HepG2 (cell line): ENCODE data around the gene COA3. TPM values are rescaled to one million over a fixed set of nuclear protein-coding genes. Genes with fewer than 3 reads are reported as not detected.

Source experiments
- ADNP ChIP-seq: sonication (generic); formaldehyde crosslinking; IDR thresholded peaks from 2 replicates; pipeline ENCODE4 v1.4.0; 2020; ENCODE audit warnings: missing genetic modification reagents
- CENPX ChIP-seq: sonication (generic); formaldehyde crosslinking; IDR thresholded peaks from 2 replicates; pipeline ENCODE4 v1.9.0; 2021; ENCODE audit warnings: mild to moderate bottlenecking, missing genetic modification reagents, moderate library complexity
- HNF4A ChIP-seq: sonication (generic); formaldehyde crosslinking; IDR thresholded peaks from 2 replicates; pipeline ENCODE4 v1.4.0; 2020; ENCODE audit warnings: missing genetic modification reagents
- KDM2A ChIP-seq: sonication (generic); formaldehyde crosslinking; IDR thresholded peaks from 2 replicates; pipeline ENCODE4 v1.4.0; 2020; ENCODE audit warnings: low read depth, missing genetic modification reagents, borderline replicate concordance
- MAFK ChIP-seq, 2 experiments: IDR thresholded peaks in 1 of 2; conservative IDR thresholded peaks in 1 of 2; 2 replicates each; pipeline ENCODE4 v1.6.1; 2011; ENCODE audit warnings: improper control_type of control experiment in 2 of 2, low read length in 2 of 2
- MTA1 ChIP-seq: sonication (generic); formaldehyde crosslinking; IDR thresholded peaks from 2 replicates; pipeline ENCODE4 v1.4.0; 2020; ENCODE audit warnings: missing genetic modification reagents, mild to moderate bottlenecking, borderline replicate concordance
- NFAT5 ChIP-seq: sonication (generic); formaldehyde crosslinking; IDR thresholded peaks from 2 replicates; pipeline ENCODE4 v1.4.0; 2020; ENCODE audit warnings: missing genetic modification reagents
- TBP ChIP-seq: sonication (generic); formaldehyde crosslinking; IDR thresholded peaks from 2 replicates; pipeline ENCODE4 v1.5.0; 2020; ENCODE audit warnings: missing genetic modification reagents
- THYN1 ChIP-seq: sonication (generic); formaldehyde crosslinking; IDR thresholded peaks from 2 replicates; pipeline ENCODE4 v1.8.1; 2023; ENCODE audit warnings: low read depth, mild to moderate bottlenecking, moderate library complexity, missing genetic modification reagents, borderline replicate concordance
- ZNF414 ChIP-seq: sonication (generic); formaldehyde crosslinking; IDR thresholded peaks from 2 replicates; pipeline ENCODE4 v1.5.0; 2020; ENCODE audit warnings: missing genetic modification reagents
- ZNF552 ChIP-seq: sonication (generic); formaldehyde crosslinking; IDR thresholded peaks from 2 replicates; pipeline ENCODE4 v1.9.0; 2022; ENCODE audit warnings: missing genetic modification reagents, mild to moderate bottlenecking, borderline replicate concordance
- ZNF567 ChIP-seq: sonication (generic); formaldehyde crosslinking; IDR thresholded peaks from 2 replicates; pipeline ENCODE4 v1.8.1; 2023; ENCODE audit warnings: mild to moderate bottlenecking, missing genetic modification reagents, borderline replicate concordance
- ZSCAN29 ChIP-seq: sonication (generic); formaldehyde crosslinking; conservative IDR thresholded peaks from 2 replicates; pipeline ENCODE4 v1.4.0; 2020; ENCODE audit warnings: mild to moderate bottlenecking, missing genetic modification reagents
- polyA plus RNA-seq, 8 experiments: library from polyadenylated mRNA; depleted of rRNA in 3 of 8; stranded (reverse) in 7 of 8; unstranded in 1 of 8; fragments of >200 nt; fragmentation: Illumina TruSeq in 4 of 8; extraction: Trizol in 4 of 8; gene quantifications; 2 replicates each; pipeline versions ENCODE4 v1.2.1 to v1.2.3, GENCODE V29; 2011 to 2016; ENCODE audit warnings: low read depth in 4 of 8, missing spikeins in 1 of 8, mixed read lengths in 1 of 8; ENCODE audit not compliant: insufficient read depth in 1 of 8
- total RNA-seq, 5 experiments: library from RNA; depleted of rRNA; stranded (reverse); fragments of >200 nt; fragmentation: Illumina TruSeq; extraction: Trizol; gene quantifications; 2 replicates each; pipeline ENCODE4 v1.2.3, GENCODE V29; 2016; ENCODE audit warnings: low read depth in 1 of 5
- TF ChIP-seq, protein P1 (sequence below), 2 experiments: sonication (generic) in 1 of 2; formaldehyde crosslinking in 1 of 2; IDR thresholded peaks; 2 replicates each; pipeline versions ENCODE4 v1.4.0 to v1.6.1; 2018 to 2020; ENCODE audit warnings: missing genetic modification reagents in 2 of 2, borderline replicate concordance in 1 of 2, low read depth in 1 of 2, mild to moderate bottlenecking in 1 of 2, missing biosample characterization in 1 of 2
- TF ChIP-seq, protein P2 (sequence below): sonication (generic); formaldehyde crosslinking; IDR thresholded peaks from 2 replicates; pipeline ENCODE4 v1.4.0; 2020; ENCODE audit warnings: missing genetic modification reagents

Gene COA3
- total and polyA plus RNA-seq, 2 of the 13 experiments (the other 11 are each of a cell fraction or from before 2014, with no cell fraction given): 133 to 202 TPM

- TF ChIP-seq THYN1 (CRISPR knock-in tag) (no peak), KDM2A (CRISPR knock-in tag) (peak; percentile 96), ZSCAN29 (no peak), ZNF414 (CRISPR knock-in tag) (peak; percentile 75; the same call in 1 of the 2 replicates), HNF4A (CRISPR knock-in tag) (peak; percentile 96), NFAT5 (CRISPR knock-in tag) (no peak), ZNF567 (no peak; the same call in 1 of the 2 replicates), TBP (CRISPR knock-in tag) (no peak), CENPX (CRISPR knock-in tag) (no peak), MTA1 (peak; percentile 73), ADNP (no peak), ZNF552 (no peak; the same call in 1 of the 2 replicates), MAFK (conservative IDR thresholded peaks at IDR 0.05 in 1 of 2, IDR thresholded peaks at IDR 0.05 in 1 of 2; ENCODE audit: low read length in 2 of 2) (no peak)
- TF ChIP-seq, protein P1, sequence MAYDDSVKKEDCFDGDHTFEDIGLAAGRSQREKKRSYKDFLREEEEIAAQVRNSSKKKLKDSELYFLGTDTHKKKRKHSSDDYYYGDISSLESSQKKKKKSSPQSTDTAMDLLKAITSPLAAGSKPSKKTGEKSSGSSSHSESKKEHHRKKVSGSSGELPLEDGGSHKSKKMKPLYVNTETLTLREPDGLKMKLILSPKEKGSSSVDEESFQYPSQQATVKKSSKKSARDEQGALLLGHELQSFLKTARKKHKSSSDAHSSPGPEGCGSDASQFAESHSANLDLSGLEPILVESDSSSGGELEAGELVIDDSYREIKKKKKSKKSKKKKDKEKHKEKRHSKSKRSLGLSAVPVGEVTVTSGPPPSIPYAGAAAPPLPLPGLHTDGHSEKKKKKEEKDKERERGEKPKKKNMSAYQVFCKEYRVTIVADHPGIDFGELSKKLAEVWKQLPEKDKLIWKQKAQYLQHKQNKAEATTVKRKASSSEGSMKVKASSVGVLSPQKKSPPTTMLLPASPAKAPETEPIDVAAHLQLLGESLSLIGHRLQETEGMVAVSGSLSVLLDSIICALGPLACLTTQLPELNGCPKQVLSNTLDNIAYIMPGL (CRISPR knock-in tag; IDR thresholded peaks at IDR 0.05; ENCODE audit: borderline replicate concordance in 1 of 2, low read depth in 1 of 2): peak; percentile 68 to 79
- TF ChIP-seq, protein P2, sequence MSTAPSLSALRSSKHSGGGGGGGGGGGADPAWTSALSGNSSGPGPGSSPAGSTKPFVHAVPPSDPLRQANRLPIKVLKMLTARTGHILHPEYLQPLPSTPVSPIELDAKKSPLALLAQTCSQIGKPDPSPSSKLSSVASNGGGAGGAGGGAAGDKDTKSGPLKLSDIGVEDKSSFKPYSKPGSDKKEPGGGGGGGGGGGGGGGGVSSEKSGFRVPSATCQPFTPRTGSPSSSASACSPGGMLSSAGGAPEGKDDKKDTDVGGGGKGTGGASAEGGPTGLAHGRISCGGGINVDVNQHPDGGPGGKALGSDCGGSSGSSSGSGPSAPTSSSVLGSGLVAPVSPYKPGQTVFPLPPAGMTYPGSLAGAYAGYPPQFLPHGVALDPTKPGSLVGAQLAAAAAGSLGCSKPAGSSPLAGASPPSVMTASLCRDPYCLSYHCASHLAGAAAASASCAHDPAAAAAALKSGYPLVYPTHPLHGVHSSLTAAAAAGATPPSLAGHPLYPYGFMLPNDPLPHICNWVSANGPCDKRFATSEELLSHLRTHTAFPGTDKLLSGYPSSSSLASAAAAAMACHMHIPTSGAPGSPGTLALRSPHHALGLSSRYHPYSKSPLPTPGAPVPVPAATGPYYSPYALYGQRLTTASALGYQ (CRISPR knock-in tag): peak; percentile 47; the same call in 1 of the 2 replicates
Measured at GRCh38 chr17:42779936-42780850, 18.3 kb downstream of the COA3 start, which contains the start of gene WNK4 (continued).
